Measurements from ENCODE around the gene RBM43.
"Not testable (repeated sequence)": the region's sequence is repeated elsewhere in the genome, so short reads cannot be mapped to it uniquely, and the experiment has no call there.

Gene RBM43

DNA sequence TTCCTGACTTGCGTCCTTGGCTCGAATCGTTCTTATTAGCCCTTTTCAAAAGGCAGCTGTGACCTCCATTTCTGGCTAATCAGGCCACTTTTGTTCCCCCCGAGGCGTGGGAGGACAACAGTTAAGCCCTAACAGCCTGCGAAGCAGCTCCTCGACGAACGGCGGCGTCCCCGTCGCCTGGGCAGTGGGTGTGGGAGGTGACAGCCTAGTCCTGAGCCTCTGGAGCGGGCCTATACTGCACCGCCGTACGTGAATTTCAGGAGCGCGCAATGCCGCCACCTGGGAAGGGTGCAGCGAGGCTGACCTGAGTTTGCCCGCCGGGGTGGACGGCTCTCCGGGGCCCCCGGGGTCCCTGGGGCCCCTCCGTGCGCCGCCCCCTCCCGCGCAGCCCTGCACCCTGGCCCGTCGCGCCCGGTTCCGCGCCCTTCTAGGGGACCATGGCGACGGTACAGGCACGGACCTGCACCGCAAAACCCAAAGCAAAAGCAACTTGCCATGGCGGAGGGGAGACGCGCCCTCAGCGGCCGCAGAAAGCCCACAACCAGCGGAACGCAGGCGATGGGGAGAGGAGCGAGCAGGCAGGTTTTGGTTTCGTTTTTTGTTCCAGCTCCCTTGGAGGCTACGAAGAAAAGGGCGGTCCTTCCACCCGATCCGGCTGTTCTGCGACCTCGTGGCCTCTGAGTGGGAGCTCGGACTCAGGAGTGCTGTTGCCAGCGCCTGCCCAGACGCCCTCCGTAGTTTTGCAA lies at the start of gene RBM43:
Gene RBM43, minus strand, starts transcription at position 633 of the 746 bp plus-strand sequence. Its CDS starts 136 bp downstream, at position 497.
- peak; percentile 82 for DNase-seq

DNA sequence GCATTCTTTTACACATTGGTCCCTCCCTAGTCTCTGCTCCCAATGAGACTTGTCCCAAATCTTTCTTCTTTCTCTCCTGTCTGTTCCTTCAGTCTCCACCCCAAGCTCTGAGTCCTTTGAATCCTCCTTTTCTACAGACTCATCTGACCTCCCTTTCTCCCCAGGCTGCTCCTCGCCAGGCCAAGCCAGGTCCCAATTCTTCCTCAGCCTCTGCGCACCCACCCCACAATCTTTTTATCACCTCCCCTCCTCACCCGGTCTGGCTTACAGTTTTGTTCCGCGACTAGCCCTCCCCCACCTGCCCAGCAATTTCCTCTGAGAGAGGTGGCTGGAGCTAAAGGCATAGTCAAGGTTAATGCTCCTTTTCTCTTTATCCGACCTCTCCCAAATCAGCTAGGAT lies 48.6 kb upstream of the RBM43 start:
- not testable (repeated sequence) for DNase-seq

DNA sequence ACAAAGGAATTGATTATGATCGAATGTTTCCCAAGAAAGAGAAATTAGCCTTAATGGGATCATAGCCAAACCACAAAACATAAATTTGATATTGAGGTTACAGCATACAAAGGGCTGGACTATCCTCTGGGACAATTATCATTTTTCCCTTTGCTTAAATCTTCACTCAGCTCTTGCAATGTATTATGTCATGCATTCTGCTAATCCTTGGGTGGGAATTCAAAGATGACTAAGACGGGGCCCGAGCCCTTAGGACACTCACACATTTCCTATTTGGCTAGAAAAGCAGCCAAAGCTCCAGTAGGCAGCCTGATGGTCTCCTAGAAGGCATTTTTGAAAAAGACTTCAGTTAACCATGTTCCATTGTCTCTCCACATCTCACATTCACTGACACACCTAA lies 45.0 kb upstream of the RBM43 start:
- DNase-seq, result no peak

DNA sequence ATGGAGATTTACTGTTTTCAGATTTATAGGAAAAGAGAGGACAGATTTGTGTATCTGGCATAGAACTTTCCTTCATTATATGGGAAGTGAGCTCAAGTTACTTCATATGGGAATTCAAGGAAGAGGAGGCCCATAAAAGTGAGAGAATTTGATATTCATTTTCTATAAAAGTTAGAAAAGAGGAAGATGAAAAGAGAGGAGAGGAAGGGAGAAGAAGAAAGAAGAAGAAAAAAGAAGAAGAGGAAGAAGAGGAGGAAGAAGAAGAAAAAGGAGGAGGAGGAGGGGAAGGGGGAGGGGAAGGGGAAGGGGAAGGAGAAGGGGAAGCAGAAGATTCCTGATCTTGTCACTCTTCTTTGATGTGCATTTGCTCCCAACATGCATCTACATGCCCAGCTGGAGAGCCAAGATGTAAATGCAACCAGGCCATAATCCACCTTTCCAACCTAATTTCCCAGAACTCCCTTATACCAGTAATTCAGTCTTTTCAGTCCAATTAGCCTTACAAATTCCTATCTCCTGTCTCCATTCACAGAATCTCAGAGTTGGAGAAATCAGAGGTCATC lies 43.5 kb upstream of the RBM43 start:
- no peak for DNase-seq

DNA sequence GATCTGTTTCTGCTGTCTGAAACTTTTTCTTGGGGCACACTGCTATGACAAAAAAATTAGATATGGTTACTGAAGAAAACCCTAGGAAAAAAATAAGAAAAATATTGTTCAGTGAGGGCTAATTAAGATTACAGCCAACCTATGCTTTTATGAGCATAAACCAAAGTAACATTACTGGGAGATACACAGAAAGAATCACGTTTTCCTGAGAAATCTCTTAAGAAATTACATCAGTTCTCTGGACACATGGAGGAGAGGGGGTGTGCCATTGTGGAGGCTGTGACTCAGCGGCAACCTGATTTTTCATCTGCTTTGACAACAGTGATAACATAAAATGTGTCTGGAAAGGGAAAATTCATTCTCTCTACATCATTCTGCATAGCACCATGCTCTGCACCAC lies 41.2 kb upstream of the RBM43 start:
- no peak for DNase-seq

DNA sequence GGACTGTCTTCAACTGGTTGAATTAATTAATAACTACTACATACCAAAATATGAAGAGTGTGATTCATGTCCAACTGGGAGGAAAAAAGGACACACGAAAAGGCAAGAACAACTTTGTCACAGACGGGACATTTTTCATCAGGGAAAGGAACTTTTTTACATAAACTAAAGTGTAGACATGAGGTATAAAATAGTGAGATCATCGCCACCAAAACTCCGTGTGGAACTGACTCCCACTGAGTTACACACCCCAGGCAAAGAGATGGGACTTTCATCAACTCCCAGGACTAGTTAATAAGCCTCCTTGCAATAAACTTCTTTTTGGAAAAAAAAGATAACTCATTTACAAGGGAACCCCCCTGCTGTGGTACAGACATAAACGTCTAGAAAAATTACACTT lies 40.7 kb upstream of the RBM43 start:
- no peak for DNase-seq

DNA sequence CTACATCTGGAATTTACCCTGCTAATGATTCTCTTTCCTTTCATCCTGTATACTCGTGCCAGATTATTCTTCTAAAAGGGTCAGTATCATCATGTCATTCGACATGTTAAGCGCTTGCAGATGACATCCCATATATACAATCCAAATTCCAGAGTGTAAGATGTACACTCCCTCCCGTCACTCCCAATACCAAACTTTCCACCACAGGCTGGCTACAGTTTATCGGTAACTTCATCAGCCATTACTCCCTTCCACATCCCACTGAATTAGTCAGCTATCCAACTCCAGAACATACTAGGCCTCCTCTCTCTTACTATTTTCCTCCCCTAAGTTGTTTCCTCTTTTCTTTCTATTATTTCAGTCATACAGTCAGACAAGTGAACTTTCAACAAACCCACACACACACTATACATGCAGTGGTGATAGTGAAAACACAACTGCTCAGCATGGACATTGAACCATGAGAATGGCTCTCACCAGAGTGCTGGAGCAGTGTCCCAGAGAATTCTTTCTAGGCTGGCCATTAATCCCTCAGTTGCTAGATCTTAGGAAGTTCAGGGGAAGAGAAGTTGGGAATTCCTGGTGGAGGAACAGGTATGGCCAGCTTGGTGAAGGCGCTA lies 38.4 kb upstream of the RBM43 start:
- DNase-seq, result no peak

DNA sequence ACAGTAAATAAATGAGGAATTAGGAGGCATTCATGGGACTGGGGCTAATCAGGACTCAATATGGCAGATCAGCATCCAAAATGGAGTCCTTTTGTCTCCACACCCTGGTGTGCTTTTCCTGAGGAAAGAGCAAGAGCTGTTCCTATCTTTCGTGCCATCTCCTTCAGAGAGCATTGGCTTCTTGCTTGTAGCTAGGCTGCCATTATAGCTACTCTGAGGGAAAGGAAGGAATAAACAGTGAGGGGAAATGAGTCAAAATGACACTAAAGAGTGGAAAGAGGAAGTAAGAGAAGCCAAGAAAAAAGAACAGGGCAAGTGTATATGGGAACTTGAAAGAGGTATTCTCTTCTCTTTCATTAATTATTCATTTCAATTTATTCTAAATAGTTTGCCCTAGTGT lies 36.2 kb upstream of the RBM43 start:
- DNase-seq, result no peak

DNA sequence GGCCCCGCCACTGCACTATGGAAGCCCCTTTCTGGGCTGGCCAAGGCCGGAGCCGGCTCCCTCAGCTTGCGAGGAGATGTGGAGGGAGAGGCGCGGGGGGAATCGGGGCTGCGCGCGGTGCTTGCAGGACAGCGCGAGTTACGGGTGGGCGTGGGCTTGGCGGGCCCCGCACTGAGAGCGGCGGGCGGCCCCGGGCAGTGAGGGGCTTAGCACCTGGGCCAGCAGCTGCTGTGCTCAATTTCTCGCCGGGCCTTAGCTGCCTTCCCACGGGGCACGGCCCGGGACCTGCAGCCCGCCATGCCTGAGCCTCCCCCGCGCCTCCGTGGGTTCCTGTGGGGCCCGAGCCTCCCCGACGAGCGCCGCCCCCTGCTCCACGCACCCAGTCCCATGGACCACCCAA lies 34.3 kb upstream of the RBM43 start:
- DNase-seq, result not testable (repeated sequence)

DNA sequence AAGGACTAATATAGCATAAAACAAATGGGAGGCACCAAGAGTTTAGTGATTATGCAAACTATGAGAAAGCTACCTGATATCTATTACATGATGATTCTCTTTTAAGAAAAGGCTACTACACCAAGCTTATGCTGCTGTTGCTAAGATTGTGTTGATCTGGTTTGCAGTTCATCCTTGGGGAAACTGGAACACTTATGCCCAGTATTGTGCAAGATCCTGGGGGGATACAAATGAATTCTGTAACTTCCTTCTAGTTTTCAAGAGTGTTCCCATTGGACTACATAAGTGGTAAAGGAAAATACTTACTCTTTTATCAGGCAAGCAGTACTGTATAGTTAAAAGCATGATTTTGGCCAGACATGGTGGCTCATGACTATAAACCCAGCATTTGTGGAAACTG lies 30.9 kb upstream of the RBM43 start:
- no peak for DNase-seq

DNA sequence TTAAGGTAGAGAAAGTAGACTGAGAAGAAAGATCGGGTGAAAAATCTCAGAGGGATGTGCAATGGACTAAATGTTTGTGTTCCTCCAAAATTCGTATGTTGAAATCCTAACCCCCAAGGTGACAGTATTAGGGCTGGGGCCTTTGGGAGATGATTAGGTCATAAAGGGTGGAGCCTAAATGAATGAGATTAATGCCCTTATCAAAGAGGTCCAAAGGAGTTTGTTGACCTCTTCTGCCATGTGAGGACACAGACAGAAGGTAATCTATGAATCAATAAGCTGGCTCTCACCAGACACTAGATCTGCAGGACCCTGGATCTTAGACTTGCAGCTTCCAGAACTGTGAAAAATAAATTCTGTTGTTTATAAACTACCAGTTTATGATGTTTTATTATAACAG lies 30.5 kb upstream of the RBM43 start:
- no peak for DNase-seq

DNA sequence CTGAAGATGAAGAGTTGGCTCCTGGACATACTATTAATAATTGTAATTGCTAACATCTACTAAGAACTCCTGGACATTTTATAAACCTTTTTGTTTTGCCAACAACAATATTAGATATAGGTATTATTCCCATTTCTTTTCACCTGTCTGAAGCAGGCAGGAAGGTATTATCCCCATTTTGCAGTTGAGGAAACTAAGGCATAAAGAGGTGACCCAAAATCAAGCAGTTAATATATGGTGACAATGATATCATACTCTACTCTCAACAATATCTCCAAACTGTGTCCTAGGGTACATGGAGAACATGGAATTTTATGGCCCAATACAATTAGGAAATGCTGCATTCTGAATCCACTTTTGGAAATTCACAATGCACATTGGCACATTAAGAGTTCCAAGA lies 29.6 kb upstream of the RBM43 start:
- DNase-seq, result no peak

DNA sequence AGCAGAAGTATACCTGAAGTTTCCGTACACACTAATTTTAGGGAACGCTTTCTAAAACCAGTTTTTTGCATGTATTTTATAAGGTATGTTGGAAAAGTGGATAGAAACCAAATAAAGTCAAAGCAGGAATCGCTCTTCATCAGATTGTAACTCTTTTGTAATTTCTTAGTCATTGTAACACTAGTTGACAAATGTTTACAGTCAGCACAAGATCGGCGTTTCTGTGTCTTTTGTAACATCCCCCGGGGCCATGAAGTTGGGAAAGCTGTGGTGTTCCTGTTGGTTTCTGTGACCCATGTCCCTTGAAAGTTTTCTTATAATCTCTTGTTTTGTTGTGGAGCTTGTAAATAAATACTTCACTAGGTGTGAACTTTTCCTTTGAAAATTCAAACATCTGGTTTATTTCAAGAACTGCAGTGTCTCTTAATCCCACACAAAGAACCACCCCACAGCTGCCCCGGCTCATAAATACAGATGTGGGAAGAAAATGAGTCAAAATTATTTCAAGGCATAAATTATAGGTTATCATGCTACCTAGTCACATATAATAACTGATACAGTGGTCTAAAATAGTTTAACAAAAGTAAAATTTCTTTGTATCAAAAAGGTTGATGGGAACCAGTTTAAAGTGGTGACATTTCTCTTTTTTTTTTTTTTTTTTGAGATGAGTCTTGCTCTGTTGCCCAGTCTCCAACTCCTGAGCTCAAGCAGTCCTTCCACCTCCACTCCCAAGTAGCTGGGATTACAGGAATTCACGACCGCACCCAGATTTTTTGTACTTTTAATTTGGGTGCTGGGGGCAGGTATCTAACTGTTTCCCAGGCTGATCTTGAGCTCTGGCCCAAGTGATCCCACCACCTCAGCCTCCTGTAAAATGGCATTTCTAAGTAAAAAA lies 28.6 kb upstream of the RBM43 start:
- peak; percentile 30 for DNase-seq

DNA sequence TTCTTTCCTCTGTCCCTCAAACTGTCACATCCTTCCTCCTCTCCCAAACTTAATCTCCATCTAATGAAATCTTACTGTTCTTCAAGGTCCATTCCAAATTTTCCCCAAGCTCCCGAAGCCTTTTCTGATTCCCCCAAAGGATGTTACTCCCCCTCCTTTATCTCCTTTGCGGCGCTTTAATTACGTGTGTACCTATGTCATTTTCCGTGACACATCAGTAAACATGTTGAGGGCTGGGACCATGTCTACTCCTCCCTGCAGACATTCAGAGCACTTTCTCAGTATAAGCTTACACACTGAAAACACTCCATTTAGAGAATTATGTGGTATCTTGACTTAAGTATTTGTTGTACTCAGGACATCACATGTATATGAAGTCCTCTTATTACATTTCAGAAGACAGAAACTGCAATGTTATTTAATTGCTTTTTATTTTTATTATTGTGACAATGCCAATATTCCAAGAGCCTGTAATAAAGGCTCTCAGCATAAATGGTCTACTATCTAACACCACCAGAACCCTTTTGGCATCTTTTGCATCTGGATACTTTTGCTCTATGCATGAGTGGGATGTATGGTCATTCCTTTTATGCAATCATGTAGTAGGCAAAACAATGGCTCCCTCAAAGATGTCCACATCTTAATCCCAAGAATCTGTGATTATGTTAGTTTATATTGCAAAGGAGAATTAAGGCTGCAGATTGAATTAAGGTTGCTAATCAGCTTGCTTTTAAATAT lies 26.0 kb upstream of the RBM43 start:
- no peak for DNase-seq

DNA sequence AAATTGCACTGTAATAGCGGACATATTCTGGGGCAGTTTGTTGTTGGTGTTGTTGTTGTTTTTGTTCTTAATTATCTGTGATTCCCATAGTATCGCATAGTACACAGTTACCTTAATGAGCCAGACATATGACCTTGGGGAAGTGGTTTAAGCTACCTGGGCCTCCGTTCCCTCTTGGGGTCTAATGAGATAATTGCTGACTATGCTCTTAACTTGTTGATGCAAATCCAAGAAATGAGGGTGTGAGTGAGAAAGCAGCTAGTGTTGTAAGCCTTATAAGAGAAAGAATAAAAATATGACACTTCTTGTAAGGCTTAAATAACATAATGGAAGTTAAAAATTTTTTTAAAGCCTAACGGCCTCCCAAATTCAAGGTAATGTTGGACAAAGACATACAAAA lies 20.7 kb upstream of the RBM43 start:
- DNase-seq, result no peak

DNA sequence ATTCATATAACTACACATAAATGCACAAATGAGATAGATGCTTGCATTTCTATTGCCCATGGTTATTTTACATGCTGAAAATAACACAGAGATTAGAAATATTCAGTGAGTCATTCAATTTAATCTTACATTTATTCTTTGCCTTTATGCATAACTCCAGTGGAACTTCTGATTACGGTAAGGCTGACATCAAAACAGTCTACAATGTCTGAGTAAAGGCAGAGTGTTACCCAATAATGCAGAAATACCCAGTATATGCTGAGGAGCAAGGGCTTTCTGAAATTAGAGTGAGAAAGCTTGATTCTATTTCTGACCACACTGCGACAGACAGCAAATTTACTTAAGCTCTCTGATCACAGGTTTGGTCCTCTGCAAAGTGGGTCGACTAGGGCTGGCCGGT lies 18.6 kb upstream of the RBM43 start:
- DNase-seq, result no peak

DNA sequence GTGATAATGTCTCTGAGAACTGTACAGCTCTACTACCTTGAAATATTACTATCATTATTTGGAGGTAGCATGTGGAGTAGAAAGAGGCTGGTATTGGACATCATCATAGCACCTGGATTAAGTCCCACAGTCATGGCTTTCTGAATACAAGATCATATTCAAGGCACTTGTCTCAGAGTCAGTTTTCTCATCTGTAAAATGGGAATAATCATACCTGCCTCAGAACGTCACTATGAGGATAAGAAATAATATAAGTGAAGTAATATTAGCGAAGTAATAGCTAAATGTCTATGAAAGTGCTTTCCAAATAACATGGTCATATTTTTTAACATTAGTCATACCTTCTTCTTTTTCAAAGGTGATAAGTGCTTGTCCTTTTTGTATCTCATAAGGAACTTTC lies 16.8 kb upstream of the RBM43 start:
- no peak for DNase-seq

DNA sequence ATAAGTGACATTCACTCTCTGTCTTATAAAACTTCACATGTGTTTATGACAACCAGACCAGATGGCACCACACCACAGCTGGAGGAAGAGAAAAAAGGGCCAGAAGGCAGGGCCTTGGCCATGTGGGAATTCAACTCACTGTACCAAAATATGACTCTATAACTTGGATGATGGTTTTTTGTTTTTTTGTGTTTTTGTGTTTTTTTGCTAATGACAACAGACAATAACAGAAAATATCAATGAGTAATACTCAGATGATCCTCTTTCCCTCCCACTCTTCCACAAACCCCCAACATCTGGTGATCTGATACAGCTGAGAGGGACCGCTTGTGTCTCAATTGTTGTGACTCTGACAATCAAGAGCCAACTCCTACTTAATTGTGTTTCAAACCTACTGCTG lies 15.4 kb upstream of the RBM43 start:
- DNase-seq, result no peak

DNA sequence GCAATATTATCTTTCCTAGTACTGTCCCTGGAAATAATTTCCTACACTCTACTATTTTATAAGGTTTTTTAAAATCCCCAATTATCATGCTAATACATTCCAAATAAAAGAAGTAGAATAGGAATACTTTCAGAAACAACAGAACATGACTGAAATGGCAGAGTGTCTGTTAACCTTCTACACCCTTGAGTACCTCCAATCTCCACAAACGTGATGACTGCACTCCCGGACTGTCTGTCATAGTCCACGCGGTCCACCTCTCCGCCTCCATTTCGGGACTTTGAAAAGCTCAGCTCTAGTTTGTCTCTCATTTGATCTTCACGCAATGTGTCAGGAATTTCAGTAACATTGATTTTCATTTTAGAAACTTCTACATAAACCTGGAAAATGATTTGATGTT lies 13.6 kb upstream of the RBM43 start:
- no peak for DNase-seq

DNA sequence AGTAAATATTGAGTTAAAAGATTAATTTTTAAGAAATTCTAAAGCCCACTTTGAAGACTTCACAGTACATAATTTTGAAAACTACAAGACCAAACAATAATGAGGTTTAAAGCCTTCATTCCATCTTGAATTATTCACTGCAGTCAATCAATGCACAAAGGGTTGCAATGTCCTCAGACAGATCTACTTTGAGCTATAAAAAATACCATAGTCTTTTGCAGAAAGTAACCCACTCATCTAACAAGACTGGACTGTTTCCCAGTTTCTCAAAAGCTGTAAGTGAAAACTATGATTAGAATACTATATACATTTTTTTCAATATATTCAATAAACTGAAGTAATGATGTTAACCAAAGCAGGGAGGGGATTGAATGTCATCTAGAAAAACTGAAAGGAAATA lies 10.2 kb upstream of the RBM43 start:
- DNase-seq, result no peak

DNA sequence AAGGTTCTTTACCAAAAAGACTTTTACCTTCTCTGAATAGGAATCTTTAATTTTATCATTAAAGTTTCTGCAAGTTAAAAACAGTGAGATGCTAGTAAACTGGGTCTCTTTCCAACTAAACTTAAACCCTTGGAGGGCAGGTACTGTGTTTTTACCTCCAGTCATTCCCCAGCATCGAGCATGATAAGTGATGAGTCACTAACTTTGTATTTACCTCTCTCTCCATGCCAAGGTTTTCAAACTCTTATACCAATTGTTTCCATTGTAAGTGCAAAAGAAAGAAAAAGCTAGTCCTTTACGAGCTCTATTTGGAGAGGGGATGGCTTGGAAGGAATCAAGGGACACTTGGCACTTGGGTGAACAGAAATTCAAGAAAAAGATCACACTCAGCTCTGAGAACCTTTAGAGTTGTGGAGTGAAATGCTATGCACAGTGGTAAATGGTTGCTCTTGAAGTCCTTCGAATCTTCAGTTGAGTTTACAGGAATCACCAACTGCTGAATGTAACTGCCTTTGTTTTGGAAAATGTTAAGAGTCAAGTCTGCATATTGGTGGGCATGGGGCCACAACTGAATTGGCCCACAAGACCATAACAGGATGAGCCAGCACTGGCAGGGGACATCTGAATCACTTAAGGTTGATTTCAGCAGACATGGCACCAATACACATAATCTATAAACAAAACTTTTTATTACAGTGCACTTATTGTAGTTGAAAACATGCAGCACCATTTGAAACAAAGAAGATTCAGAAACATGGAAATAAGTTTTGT lies 8.3 kb upstream of the RBM43 start:
- DNase-seq, result no peak

DNA sequence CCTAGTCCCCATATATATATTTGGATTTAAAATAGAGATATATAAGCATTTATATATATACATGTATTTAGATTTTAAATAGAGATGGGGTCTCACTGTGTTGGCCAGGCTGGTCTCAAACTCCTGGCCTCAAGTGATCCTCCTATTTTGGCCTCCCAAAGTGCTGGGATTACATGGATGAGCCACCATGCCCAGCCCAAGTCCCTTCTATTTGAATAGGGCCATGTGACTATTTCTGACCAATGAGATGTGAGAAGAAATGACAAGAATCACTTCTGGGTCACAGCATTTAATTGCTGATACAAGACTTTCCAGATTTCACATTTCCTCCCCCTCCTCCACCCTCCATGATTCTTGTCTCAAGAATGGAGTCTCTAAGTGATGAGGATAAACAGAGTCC lies 6.4 kb upstream of the RBM43 start:
- no peak for DNase-seq
